Activated CD8-positive, alpha-beta T cell treated with anti-CD3 and anti-CD28 coated beads, Interleukin-2, amount 10 ng/mL, durations not matched to agents 7 days and 5 days (primary cell): ENCODE results near the gene ADAM11. TPM values are rescaled to one million over a fixed set of nuclear protein-coding genes. Genes with fewer than 3 reads are reported as not detected.
"Not testable (repeated sequence)": the region's sequence is repeated elsewhere in the genome, so short reads cannot be mapped to it uniquely, and the experiment has no call there.

Experiments used
- ATAC-seq: fragments of 150-1000 bp; cut with Tn5 transposase; one replicate; pipeline ENCODE4 v1.10.0; 2021; ENCODE audit warnings: moderate library complexity
- CTCF ChIA-PET: fragments of 350-600 bp; sonication (Branson Sonifier 250); formaldehyde crosslinking; loops from one replicate; lab custom pipeline; 2021; ENCODE audit warnings: antibody characterized with exemption; lab: Charles Lee
- POLR2A ChIA-PET: fragments of 350-600 bp; sonication (Branson Sonifier 250); formaldehyde crosslinking; loops from one replicate; lab custom pipeline; 2021; ENCODE audit warnings: antibody characterized with exemption; lab: Charles Lee
- DNase-seq: peaks from one replicate; pipeline ENCODE4 v3.0.0-alpha.2; 2020
- H3K27ac Mint-ChIP-seq: one replicate; pipeline ENCODE4 v1.8.0; 2021; ENCODE audit warnings: mild to moderate bottlenecking, mixed read lengths
- H3K27me3 Mint-ChIP-seq: one replicate; pipeline ENCODE4 v1.8.0; 2021; ENCODE audit warnings: low read depth, mixed read lengths
- H3K36me3 Mint-ChIP-seq: one replicate; pipeline ENCODE4 v1.8.0; 2021; ENCODE audit warnings: low read depth, mixed read lengths
- H3K4me1 Mint-ChIP-seq: one replicate; pipeline ENCODE4 v1.8.0; 2021; ENCODE audit warnings: low read depth, mixed read lengths
- H3K4me3 Mint-ChIP-seq: one replicate; pipeline ENCODE4 v1.8.0; 2021; ENCODE audit warnings: mild to moderate bottlenecking, mixed read lengths
- H3K9me3 Mint-ChIP-seq: one replicate; pipeline ENCODE4 v1.8.0; 2022; ENCODE audit warnings: mixed read lengths; ENCODE audit not compliant: insufficient read depth
- total RNA-seq, 2 experiments: library from RNA; stranded (reverse); gene quantifications; one replicate each; pipeline ENCODE4 v1.2.3, GENCODE V29; 2021

Gene ADAM11
- total RNA-seq, 2 experiments from 2014 or later = 0.24 to 0.39 TPM

DNA sequence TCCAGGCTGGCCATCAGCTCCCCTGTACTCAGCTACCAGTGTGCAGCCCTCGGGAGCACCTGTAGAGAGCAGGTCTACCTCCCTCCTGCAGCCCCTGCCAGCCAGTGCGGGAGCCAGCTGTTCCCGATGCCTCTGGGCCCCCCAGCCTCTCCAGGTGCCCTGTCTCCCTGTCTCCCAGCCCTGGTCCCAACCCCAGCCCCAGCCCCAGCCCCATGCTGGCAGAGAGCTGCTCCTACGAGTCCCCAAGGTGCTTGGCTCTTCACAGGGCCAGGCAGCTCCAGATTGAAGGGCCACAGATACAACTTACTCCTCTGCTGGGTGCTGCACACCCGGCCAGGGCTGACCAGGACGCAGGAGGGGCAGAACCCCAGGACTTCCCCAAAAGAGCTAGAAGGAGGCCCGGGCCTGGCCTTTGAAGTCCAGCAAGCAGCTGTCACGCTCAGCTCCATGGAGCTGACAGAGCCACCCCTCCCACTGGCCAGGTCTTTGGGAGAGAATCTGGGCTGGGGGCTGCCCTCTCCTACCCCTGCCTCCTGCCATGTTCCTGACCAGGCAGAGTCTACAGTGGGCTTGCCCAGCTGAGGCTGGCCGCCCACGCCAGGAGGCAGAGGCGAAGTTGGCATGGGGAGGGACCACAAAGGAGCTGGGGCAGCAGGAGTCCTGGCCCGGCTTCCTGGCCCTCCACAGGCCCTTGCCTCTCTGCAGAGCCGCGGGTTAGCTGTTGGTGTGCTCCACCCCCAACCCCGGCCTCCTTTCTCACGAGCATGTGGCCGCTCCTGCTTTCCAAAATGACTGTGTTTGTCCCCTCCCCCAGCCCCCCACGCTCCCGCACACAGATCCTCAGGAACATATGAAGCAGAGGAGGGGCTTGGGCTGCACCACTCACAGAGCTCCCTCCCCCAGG is 9.5 kb upstream of the ADAM11 start:
- Mint-ChIP-seq H3K4me1 (peaks cover 5% of the 10 kb centered on the region), H3K27me3 (no peaks in the 10 kb centered on the region), H3K9me3 (no peaks in the 10 kb centered on the region), H3K36me3 (peaks cover 22% of the 10 kb centered on the region), H3K27ac (no peak overlapping the region), H3K4me3 (no peak overlapping the region)
- DNase-seq (no peak), ATAC-seq (no peak)
- ChIA-PET CTCF (no interaction called here), POLR2A (no interaction called here)

GRCh38 chr17:44749980-44750318 is 8.8 kb upstream of the ADAM11 start:
- DNase-seq (no peak), ATAC-seq (no peak)
- Mint-ChIP-seq H3K27ac (no peak overlapping the region), H3K36me3 (peaks cover 20% of the 10 kb centered on the region), H3K4me1 (peaks cover 5% of the 10 kb centered on the region), H3K9me3 (no peaks in the 10 kb centered on the region), H3K27me3 (no peaks in the 10 kb centered on the region), H3K4me3 (no peak overlapping the region)
- POLR2A ChIA-PET = no interaction called here
- CTCF ChIA-PET = no interaction called here

DNA sequence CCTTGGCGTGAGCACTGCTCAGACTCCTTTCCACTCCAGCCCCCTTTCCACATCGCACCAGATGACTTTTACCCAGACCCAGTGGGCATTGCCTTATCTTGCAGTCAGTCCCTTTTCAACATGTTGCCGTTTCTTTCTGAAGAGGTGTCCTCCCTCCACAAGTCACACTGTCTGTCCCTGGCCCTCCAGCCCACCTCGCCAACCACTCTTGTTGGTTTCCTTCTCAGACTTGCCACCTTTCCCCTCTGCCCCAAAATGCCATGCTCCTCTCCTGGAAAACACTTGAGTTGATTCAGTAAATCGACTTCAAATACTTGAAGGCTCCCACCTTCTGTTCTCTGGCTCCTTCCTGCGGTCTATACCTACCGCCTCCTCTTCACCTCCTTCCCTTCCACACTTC is 7.5 kb upstream of the ADAM11 start:
- Mint-ChIP-seq H3K27me3 (no peaks in the 10 kb centered on the region), H3K27ac (peak overlapping the region; percentile 35), H3K4me3 (no peak overlapping the region), H3K4me1 (peaks cover 5% of the 10 kb centered on the region), H3K36me3 (peaks cover 16% of the 10 kb centered on the region), H3K9me3 (no peaks in the 10 kb centered on the region)
- no peak for DNase-seq
- ChIA-PET POLR2A (no interaction called here), CTCF (no interaction called here)
- ATAC-seq = no peak

DNA sequence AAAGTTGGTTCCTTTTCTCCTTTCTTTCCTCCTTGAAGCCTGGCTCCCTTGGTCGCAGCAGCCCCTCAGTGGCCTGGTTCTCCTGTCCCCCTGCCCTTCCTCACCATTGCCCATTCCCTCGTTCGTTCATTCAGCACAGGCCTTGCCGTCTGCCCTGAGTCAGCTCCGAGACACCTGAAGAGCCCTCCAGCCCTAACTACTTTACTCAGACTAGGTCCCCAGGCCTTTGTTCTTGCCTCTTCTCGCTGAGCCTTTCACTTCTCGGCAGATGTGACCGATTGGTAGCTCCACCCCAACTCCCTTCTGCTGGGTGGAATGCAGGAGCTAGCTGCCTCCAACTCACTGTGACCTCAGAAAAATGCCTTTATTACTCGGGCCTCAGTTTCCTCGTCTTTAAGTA is 7.0 kb upstream of the ADAM11 start:
- Mint-ChIP-seq H3K4me3 (no peak overlapping the region), H3K4me1 (peaks cover 5% of the 10 kb centered on the region), H3K27ac (no peak overlapping the region), H3K27me3 (peaks cover under 1% of the 10 kb centered on the region), H3K9me3 (no peaks in the 10 kb centered on the region), H3K36me3 (peaks cover 15% of the 10 kb centered on the region)
- ChIA-PET CTCF (no interaction called here), POLR2A (no interaction called here)
- DNase-seq = no peak
- ATAC-seq = no peak

GRCh38 chr17:44752953-44753861 is 5.6 kb upstream of the ADAM11 start:
- Mint-ChIP-seq H3K27ac (no peak overlapping the region), H3K4me3 (no peak overlapping the region), H3K36me3 (peaks cover 8% of the 10 kb centered on the region), H3K9me3 (no peaks in the 10 kb centered on the region), H3K27me3 (peaks cover 14% of the 10 kb centered on the region), H3K4me1 (no peaks in the 10 kb centered on the region)
- ChIA-PET CTCF (interaction anchor here (0.7 kb wide), 1 partner anchor 26 kb away, joined by 3 read pairs; no protein-coding TSS in a partner anchor), POLR2A (no interaction called here)
- DNase-seq (no peak), ATAC-seq (no peak)

DNA sequence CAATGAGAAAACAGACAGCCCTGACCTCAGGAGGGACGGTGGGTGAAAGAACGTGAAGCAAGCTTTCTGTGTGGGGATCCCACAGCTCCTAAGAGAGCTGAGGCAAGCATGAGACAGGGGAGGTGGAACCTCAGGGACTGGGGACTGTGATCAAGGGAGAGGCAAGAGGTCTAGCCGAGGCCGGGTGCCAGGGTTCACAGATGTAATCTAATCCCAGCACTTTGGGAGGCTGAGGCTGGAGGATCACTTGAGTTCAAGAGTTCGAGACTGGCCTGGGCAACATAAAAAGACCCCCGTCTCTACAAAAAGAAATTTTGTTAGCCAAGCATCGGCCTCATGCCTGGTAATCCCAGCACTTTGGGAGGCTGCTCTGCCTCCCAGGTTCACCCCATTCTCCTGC is 4.5 kb upstream of the ADAM11 start:
- H3K27me3 Mint-ChIP-seq = peaks cover 16% of the 10 kb centered on the region
- peaks cover 8% of the 10 kb centered on the region for H3K36me3 Mint-ChIP-seq
- no peak overlapping the region for H3K4me3 Mint-ChIP-seq
- ChIA-PET POLR2A (interaction anchor here (0.6 kb wide), 1 partner anchor 15 kb away, joined by 3 read pairs; no protein-coding TSS in a partner anchor), CTCF (no interaction called here)
- H3K4me1 Mint-ChIP-seq = no peaks in the 10 kb centered on the region
- DNase-seq = no peak
- no peaks in the 10 kb centered on the region for H3K9me3 Mint-ChIP-seq
- no peak for ATAC-seq
- no peak overlapping the region for H3K27ac Mint-ChIP-seq

DNA sequence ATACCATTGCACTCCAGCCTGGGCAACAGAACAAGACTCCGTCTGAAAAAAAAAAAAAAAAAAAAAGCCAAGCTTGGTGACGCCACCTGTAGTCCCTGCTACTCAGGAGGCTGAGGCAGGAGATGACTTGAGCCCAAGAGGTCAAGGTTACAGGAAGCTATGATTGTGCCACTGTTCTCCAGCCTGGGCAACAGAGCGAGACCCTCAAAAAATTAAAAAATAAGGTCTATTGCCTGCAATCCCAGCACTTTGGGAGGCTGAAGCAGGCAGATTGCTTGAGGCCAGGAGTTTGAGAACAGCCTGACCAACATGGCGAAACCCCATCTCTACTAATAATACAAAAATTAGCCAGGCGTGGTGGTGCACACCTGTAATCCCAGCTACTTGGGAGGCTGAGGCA is 3.6 kb upstream of the ADAM11 start:
- H3K27ac Mint-ChIP-seq, H3K9me3 Mint-ChIP-seq, H3K36me3 Mint-ChIP-seq, ATAC-seq, H3K4me3 Mint-ChIP-seq, H3K4me1 Mint-ChIP-seq, CTCF ChIA-PET, DNase-seq: not testable (repeated sequence)
- peaks cover 16% of the 10 kb centered on the region for H3K27me3 Mint-ChIP-seq
- POLR2A ChIA-PET = interaction anchor here (0.6 kb wide), 2 partner anchors 16 to 127 kb away, joined by 3 read pairs; no protein-coding TSS in a partner anchor

DNA sequence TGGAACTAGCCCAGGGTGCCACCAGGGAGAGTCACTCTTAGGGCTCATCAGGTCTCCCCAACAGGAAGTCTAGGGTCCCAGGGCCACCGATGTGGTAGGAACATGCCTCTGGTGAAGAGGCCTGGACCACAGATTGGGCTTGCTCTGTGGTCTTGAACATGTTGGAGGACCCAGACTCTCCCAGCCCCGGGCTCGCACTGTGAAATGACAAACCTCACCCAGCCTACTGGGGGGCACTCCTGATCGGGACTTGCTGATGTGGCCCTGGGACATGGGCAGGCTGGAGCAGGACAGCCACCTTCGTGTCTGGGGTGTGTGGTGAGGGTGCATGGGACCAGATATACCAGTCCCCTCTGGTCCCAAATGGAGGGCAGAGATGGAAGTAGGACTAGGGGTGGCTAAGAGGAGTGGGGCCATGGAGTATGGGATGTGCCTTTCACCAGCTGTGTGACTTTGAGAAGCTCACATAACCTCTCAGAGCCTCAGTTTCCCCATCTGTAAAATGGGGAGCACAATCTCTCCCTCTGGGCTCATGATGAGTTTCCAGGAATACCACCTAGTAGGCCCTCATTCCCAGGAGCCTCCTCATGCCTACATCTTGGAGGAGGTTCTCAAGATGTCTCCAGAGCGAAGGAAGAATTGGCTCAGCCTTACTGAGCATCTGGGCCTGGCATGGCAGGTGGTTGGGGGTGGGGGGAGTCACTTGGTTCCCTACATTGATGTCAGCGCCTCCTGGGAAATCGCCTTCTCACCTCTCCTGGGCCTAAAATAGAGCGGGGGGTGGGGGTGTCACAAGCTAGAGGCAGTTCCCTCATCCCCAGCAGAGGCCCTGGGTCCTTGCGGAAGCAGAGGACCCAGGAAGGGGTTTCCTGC is 1.5 kb upstream of the ADAM11 start:
- CTCF ChIA-PET = no interaction called here
- POLR2A ChIA-PET = no interaction called here
- H3K36me3 Mint-ChIP-seq = no peaks in the 10 kb centered on the region
- peaks cover 25% of the 10 kb centered on the region for H3K27me3 Mint-ChIP-seq
- no peaks in the 10 kb centered on the region for H3K9me3 Mint-ChIP-seq
- DNase-seq (no peak), ATAC-seq (no peak)
- H3K27ac Mint-ChIP-seq = no peak overlapping the region
- H3K4me1 Mint-ChIP-seq = no peaks in the 10 kb centered on the region
- H3K4me3 Mint-ChIP-seq = no peak overlapping the region

- ChIA-PET CTCF (no interaction called here), POLR2A (no interaction called here)
- no peak for DNase-seq
- Mint-ChIP-seq H3K9me3 (no peaks in the 10 kb centered on the region), H3K4me1 (no peaks in the 10 kb centered on the region), H3K36me3 (no peaks in the 10 kb centered on the region), H3K27ac (no peak overlapping the region), H3K4me3 (no peak overlapping the region), H3K27me3 (peaks cover 25% of the 10 kb centered on the region)
- ATAC-seq = no peak
Observed at GRCh38 chr17:44757918-44758413, 822 bp upstream of the ADAM11 start.

DNA sequence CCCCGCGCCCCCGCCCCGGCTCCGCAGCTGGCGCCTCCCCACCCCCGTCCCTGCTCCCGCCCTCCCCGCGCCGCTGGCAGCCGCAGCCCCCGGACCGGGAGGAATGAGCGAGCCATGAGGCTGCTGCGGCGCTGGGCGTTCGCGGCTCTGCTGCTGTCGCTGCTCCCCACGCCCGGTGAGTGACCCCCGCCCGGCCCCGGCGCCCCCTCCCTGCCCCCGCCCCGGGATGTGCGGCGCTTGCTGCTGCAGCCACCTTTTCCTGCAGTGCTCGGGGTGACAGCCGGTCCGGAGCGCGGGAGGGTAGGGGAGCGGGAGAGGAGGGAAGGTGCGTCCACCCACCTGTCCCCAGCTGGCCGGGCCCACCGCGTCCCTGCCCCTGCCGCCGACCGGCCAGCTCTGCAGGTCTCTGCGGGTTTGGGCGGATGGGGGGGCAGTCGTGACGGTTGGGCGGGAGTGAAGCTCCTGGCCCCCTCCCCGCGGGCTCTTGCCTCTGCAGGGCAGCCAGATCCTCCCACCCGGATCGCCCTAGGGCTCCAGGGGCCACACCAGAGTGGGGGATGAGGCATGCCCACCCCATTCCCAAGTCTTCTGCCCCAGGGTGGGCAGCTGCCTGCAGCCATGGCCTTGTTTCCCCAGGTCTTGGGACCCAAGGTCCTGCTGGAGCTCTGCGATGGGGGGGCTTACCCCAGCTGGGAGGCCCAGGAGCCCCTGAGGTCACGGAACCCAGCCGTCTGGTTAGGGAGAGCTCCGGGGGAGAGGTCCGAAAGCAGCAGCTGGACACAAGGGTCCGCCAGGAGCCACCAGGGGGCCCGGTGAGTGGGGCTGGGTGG is 513 bp downstream of the ADAM11 start:
- no peak for DNase-seq

More for the DNA sequence above, 513 bp downstream of the ADAM11 start:
- Mint-ChIP-seq H3K27ac (no peak overlapping the region), H3K4me1 (no peaks in the 10 kb centered on the region), H3K36me3 (no peaks in the 10 kb centered on the region), H3K27me3 (peaks cover 26% of the 10 kb centered on the region), H3K9me3 (no peaks in the 10 kb centered on the region), H3K4me3 (no peak overlapping the region)
- ChIA-PET CTCF (interaction anchor here (0.9 kb wide), 1 partner anchor 20 kb away, joined by 3 read pairs; no protein-coding TSS in a partner anchor), POLR2A (no interaction called here)
- ATAC-seq = peak; percentile 55
